ENCODE data around the gene SLC39A2.

Gene SLC39A2

GRCh38 chr14:21033133-21033698, 34.1 kb downstream of the SLC39A2 start:
- Histone ChIP-seq H2BK12ac (ENCODE audit: low read length) (no peak overlapping the region), H2AK5ac (ENCODE audit: low read depth, low read length) (no peak overlapping the region), H3K4me2 (ENCODE audit: insufficient read depth, low read length, poor library complexity, severe bottlenecking) (no peak overlapping the region), H4K8ac (ENCODE audit: low read depth, low read length) (no peak overlapping the region), H3K27ac (replicated peaks; ENCODE audit: low read length) (no peak overlapping the region), H2BK15ac (ENCODE audit: low read length) (no peak overlapping the region), H3K23ac (ENCODE audit: low read depth, low read length, poor library complexity) (no peak overlapping the region), H3K36me3 (replicated peaks in 1 of 2; ENCODE audit: control insufficient read depth in 2 of 2, insufficient read depth in 2 of 2, low read length in 2 of 2) (no peaks in the 10 kb centered on the region), H3K79me1 (ENCODE audit: low read depth, low read length) (no peaks in the 10 kb centered on the region), H2BK5ac (ENCODE audit: low read length) (no peak overlapping the region), H3K27me3 (ENCODE audit: control insufficient read depth in 3 of 3, insufficient read depth in 3 of 3, low read depth in 1 of 3, low read length in 3 of 3) (peaks cover 0 to 89% (median 0%) of the 10 kb centered on the region in 3 experiments), H3K14ac (ENCODE audit: low read length) (no peak overlapping the region), H3K4ac (ENCODE audit: low read length) (no peak overlapping the region), H3K4me3 (ENCODE audit: low read length in 2 of 2) (no peak overlapping the region), H3K9ac (ENCODE audit: low read depth, low read length, poor library complexity) (no peak overlapping the region), H2BK120ac (ENCODE audit: low read depth, low read length) (no peak overlapping the region), H3K18ac (ENCODE audit: low read length) (no peak overlapping the region), H3K9me3 (replicated peaks in 1 of 2; ENCODE audit: control insufficient read depth in 2 of 2, insufficient read depth in 1 of 2, low read depth in 1 of 2, low read length in 2 of 2) (no peaks in the 10 kb centered on the region), H2AFZ (ENCODE audit: low read length) (no peak overlapping the region), H4K91ac (ENCODE audit: low read depth, low read length, poor library complexity) (no peak overlapping the region), H3K4me1 (ENCODE audit: control insufficient read depth in 2 of 2, insufficient read depth in 1 of 2, low read depth in 1 of 2, low read length in 2 of 2) (no peaks in the 10 kb centered on the region)
- no CpG with 5 or more reads among the region's 4 CpGs for WGBS, 2 donors (ENCODE audit: extremely low coverage in 2 of 2, insufficient read length in 2 of 2, insufficient replicate concordance in 1 of 2)
- DNase-seq (ENCODE audit: low spot score) = no peak

GRCh38 chr14:21034707-21035106, 35.6 kb downstream of the SLC39A2 start, which contains the start of gene RNASE13:
Gene RNASE13, minus strand, starts transcription at chr14:21034807. Its CDS starts 519 bp downstream, at chr14:21034288.
- H3K4me2 ChIP-seq (ENCODE audit: insufficient read depth, low read length, poor library complexity, severe bottlenecking) = no peak within 1 kb of the TSS
- H3K9ac ChIP-seq (ENCODE audit: low read depth, low read length, poor library complexity) = no peak within 1 kb of the TSS
- H4K8ac ChIP-seq (ENCODE audit: low read depth, low read length) = no peak within 1 kb of the TSS
- WGBS, 2 donors (ENCODE audit: extremely low coverage in 2 of 2, insufficient read length in 2 of 2, insufficient replicate concordance in 1 of 2) = no CpG with 5 or more reads among the region's 5 CpGs
- H2BK12ac ChIP-seq (ENCODE audit: low read length) = no peak within 1 kb of the TSS
- H3K18ac ChIP-seq (ENCODE audit: low read length) = no peak within 1 kb of the TSS
- no peaks in the 10 kb centered on the region for H3K79me1 ChIP-seq (ENCODE audit: low read depth, low read length)
- H2AK5ac ChIP-seq (ENCODE audit: low read depth, low read length) = no peak within 1 kb of the TSS
- H3K27ac ChIP-seq (replicated peaks; ENCODE audit: low read length) = no peak within 1 kb of the TSS
- no peak within 1 kb of the TSS for H4K91ac ChIP-seq (ENCODE audit: low read depth, low read length, poor library complexity)
- H2BK120ac ChIP-seq (ENCODE audit: low read depth, low read length) = no peak within 1 kb of the TSS
- H2AFZ ChIP-seq (ENCODE audit: low read length) = no peak within 1 kb of the TSS
- H3K4ac ChIP-seq (ENCODE audit: low read length) = no peak within 1 kb of the TSS
- DNase-seq (ENCODE audit: low spot score) = no peak
- H3K4me1 ChIP-seq (ENCODE audit: control insufficient read depth in 2 of 2, insufficient read depth in 1 of 2, low read depth in 1 of 2, low read length in 2 of 2) = peaks cover 1 to 2% of the 10 kb centered on the region in 2 donors
- no peak within 1 kb of the TSS for H2BK5ac ChIP-seq (ENCODE audit: low read length)
- no peak within 1 kb of the TSS for H2BK15ac ChIP-seq (ENCODE audit: low read length)
- no peak within 1 kb of the TSS for H3K14ac ChIP-seq (ENCODE audit: low read length)
- no peaks in the 10 kb centered on the region for H3K9me3 ChIP-seq (replicated peaks in 1 of 2; ENCODE audit: control insufficient read depth in 2 of 2, insufficient read depth in 1 of 2, low read depth in 1 of 2, low read length in 2 of 2)
- peaks cover 0 to 76% (median 0%) of the 10 kb centered on the region in 3 experiments for H3K27me3 ChIP-seq (ENCODE audit: control insufficient read depth in 3 of 3, insufficient read depth in 3 of 3, low read depth in 1 of 3, low read length in 3 of 3)
- no peak within 1 kb of the TSS for H3K4me3 ChIP-seq (ENCODE audit: low read length in 2 of 2)
- H3K36me3 ChIP-seq (replicated peaks in 1 of 2; ENCODE audit: control insufficient read depth in 2 of 2, insufficient read depth in 2 of 2, low read length in 2 of 2) = no peaks in the 10 kb centered on the region
- H3K23ac ChIP-seq (ENCODE audit: low read depth, low read length, poor library complexity) = no peak within 1 kb of the TSS

- H2BK12ac ChIP-seq (ENCODE audit: low read length) = no peak overlapping the region
- DNase-seq (ENCODE audit: low spot score) = no peak
- no peak overlapping the region for H2BK15ac ChIP-seq (ENCODE audit: low read length)
- H3K4ac ChIP-seq (ENCODE audit: low read length) = no peak overlapping the region
- no peak overlapping the region for H3K14ac ChIP-seq (ENCODE audit: low read length)
- H2BK120ac ChIP-seq (ENCODE audit: low read depth, low read length) = no peak overlapping the region
- H2AK5ac ChIP-seq (ENCODE audit: low read depth, low read length) = no peak overlapping the region
- H2BK5ac ChIP-seq (ENCODE audit: low read length) = no peak overlapping the region
- peaks cover 0 to 56% (median 0%) of the 10 kb centered on the region in 3 experiments for H3K27me3 ChIP-seq (ENCODE audit: control insufficient read depth in 3 of 3, insufficient read depth in 3 of 3, low read depth in 1 of 3, low read length in 3 of 3)
- H4K8ac ChIP-seq (ENCODE audit: low read depth, low read length) = no peak overlapping the region
- no peak overlapping the region for H2AFZ ChIP-seq (ENCODE audit: low read length)
- H3K4me3 ChIP-seq (ENCODE audit: low read length in 2 of 2) = no peak overlapping the region
- H3K4me1 ChIP-seq (ENCODE audit: control insufficient read depth in 2 of 2, insufficient read depth in 1 of 2, low read depth in 1 of 2, low read length in 2 of 2) = peaks cover 1 to 2% of the 10 kb centered on the region in 2 donors
- H3K23ac ChIP-seq (ENCODE audit: low read depth, low read length, poor library complexity) = no peak overlapping the region
- no peak overlapping the region for H4K91ac ChIP-seq (ENCODE audit: low read depth, low read length, poor library complexity)
- H3K27ac ChIP-seq (replicated peaks; ENCODE audit: low read length) = no peak overlapping the region
- H3K9me3 ChIP-seq (replicated peaks in 1 of 2; ENCODE audit: control insufficient read depth in 2 of 2, insufficient read depth in 1 of 2, low read depth in 1 of 2, low read length in 2 of 2) = no peaks in the 10 kb centered on the region
- no peaks in the 10 kb centered on the region for H3K36me3 ChIP-seq (replicated peaks in 1 of 2; ENCODE audit: control insufficient read depth in 2 of 2, insufficient read depth in 2 of 2, low read length in 2 of 2)
- no CpG with 5 or more reads among the region's 7 CpGs for WGBS, 2 donors (ENCODE audit: extremely low coverage in 2 of 2, insufficient read length in 2 of 2, insufficient replicate concordance in 1 of 2)
- no peaks in the 10 kb centered on the region for H3K79me1 ChIP-seq (ENCODE audit: low read depth, low read length)
- H3K18ac ChIP-seq (ENCODE audit: low read length) = no peak overlapping the region
- H3K4me2 ChIP-seq (ENCODE audit: insufficient read depth, low read length, poor library complexity, severe bottlenecking) = no peak overlapping the region
- H3K9ac ChIP-seq (ENCODE audit: low read depth, low read length, poor library complexity) = no peak overlapping the region
These were observed 37.7 kb downstream of the SLC39A2 start for GRCh38 chr14:21036751-21037150.

- Histone ChIP-seq H2BK12ac (ENCODE audit: low read length) (no peak overlapping the region), H3K9ac (ENCODE audit: low read depth, low read length, poor library complexity) (no peak overlapping the region), H3K79me1 (ENCODE audit: low read depth, low read length) (no peaks in the 10 kb centered on the region), H2AK5ac (ENCODE audit: low read depth, low read length) (no peak overlapping the region), H2AFZ (ENCODE audit: low read length) (no peak overlapping the region), H3K4ac (ENCODE audit: low read length) (no peak overlapping the region), H4K91ac (ENCODE audit: low read depth, low read length, poor library complexity) (no peak overlapping the region), H3K4me1 (ENCODE audit: control insufficient read depth in 2 of 2, insufficient read depth in 1 of 2, low read depth in 1 of 2, low read length in 2 of 2) (peaks cover 1 to 2% of the 10 kb centered on the region in 2 donors), H3K4me3 (ENCODE audit: low read length in 2 of 2) (no peak overlapping the region), H3K14ac (ENCODE audit: low read length) (no peak overlapping the region), H3K18ac (ENCODE audit: low read length) (no peak overlapping the region), H2BK120ac (ENCODE audit: low read depth, low read length) (no peak overlapping the region), H3K23ac (ENCODE audit: low read depth, low read length, poor library complexity) (no peak overlapping the region), H3K27me3 (ENCODE audit: control insufficient read depth in 3 of 3, insufficient read depth in 3 of 3, low read depth in 1 of 3, low read length in 3 of 3) (peaks cover 0 to 56% (median 0%) of the 10 kb centered on the region in 3 experiments), H3K9me3 (replicated peaks in 1 of 2; ENCODE audit: control insufficient read depth in 2 of 2, insufficient read depth in 1 of 2, low read depth in 1 of 2, low read length in 2 of 2) (no peaks in the 10 kb centered on the region), H3K36me3 (replicated peaks in 1 of 2; ENCODE audit: control insufficient read depth in 2 of 2, insufficient read depth in 2 of 2, low read length in 2 of 2) (no peaks in the 10 kb centered on the region), H4K8ac (ENCODE audit: low read depth, low read length) (no peak overlapping the region), H3K4me2 (ENCODE audit: insufficient read depth, low read length, poor library complexity, severe bottlenecking) (no peak overlapping the region), H2BK5ac (ENCODE audit: low read length) (no peak overlapping the region), H2BK15ac (ENCODE audit: low read length) (no peak overlapping the region), H3K27ac (replicated peaks; ENCODE audit: low read length) (no peak overlapping the region)
- no CpG with 5 or more reads among the region's 3 CpGs for WGBS, 2 donors (ENCODE audit: extremely low coverage in 2 of 2, insufficient read length in 2 of 2, insufficient replicate concordance in 1 of 2)
- DNase-seq (ENCODE audit: low spot score) = no peak
These were observed 38.1 kb downstream of the SLC39A2 start for GRCh38 chr14:21037156-21037555.

All from neuronal stem cell (in vitro differentiated cells).